COLO829 (cell line): ENCODE measurements around the gene TCF23.
"Not testable (repeated sequence)": the region's sequence is repeated elsewhere in the genome, so short reads cannot be mapped to it uniquely, and the experiment has no call there.

ENCODE experiments used
- DNase-seq: peaks from one replicate; pipeline ENCODE4 v3.0.0; 2012; ENCODE audit warnings: low spot score

Gene TCF23

GRCh38 chr2:27191070-27191829, 42.4 kb downstream of the TCF23 start:
- no peak for DNase-seq

- DNase-seq = no peak
Observed at GRCh38 chr2:27194538-27195354, 45.9 kb downstream of the TCF23 start.

GRCh38 chr2:27195799-27196198, 47.0 kb downstream of the TCF23 start:
- DNase-seq = not testable (repeated sequence)

- not testable (repeated sequence) for DNase-seq
Observed at GRCh38 chr2:27198068-27198467, 49.3 kb downstream of the TCF23 start.

GRCh38 chr2:27198627-27199026, 49.8 kb downstream of the TCF23 start:
- DNase-seq = no peak

GRCh38 chr2:27199241-27199640, 50.4 kb downstream of the TCF23 start:
- DNase-seq = no peak

DNA sequence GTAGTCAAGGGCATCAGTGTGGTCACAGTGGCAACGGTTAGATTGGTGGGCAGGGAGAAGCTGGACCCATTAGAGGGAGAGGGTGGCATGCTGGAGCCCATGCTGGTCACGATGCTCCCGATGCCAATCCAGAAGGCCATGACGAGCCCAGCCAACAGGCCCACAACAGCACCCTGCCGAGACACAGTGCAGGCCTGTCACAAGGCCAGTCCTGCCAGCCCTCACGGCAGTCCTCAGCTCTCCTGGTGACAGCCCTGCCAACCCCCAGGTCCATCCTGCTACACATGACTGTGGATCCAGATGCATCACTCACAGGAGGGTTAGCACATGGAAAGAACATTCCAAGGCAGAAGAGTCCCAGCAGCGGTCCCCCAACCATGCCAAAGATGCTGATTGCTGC, 52.9 kb downstream of the TCF23 start:
- no peak for DNase-seq

- no peak for DNase-seq
Observed at GRCh38 chr2:27202854-27203253, 54.0 kb downstream of the TCF23 start.

DNA sequence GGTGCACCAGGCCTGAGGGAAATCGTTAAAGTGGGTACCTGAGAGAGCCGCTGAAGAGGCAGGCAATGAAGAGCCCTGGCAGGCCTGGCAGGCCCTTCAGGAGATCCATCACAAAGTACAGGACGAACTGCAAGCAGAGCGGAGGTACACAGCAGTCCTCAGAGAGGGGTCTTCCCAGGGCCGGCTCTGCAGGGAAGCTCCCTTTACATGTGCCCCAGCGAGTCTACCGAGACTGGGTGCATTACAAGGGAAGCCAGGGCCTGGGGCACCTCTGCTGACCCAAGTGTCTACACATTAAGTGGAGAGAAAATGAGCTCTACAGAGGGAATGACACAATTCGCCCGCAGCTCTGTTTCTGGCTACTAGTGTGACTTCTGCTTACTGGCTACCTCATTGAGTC, 54.9 kb downstream of the TCF23 start:
- DNase-seq = no peak

GRCh38 chr2:27204566-27204965, 55.8 kb downstream of the TCF23 start:
- no peak for DNase-seq

GRCh38 chr2:27205206-27205605, 56.4 kb downstream of the TCF23 start:
- DNase-seq = no peak

DNA sequence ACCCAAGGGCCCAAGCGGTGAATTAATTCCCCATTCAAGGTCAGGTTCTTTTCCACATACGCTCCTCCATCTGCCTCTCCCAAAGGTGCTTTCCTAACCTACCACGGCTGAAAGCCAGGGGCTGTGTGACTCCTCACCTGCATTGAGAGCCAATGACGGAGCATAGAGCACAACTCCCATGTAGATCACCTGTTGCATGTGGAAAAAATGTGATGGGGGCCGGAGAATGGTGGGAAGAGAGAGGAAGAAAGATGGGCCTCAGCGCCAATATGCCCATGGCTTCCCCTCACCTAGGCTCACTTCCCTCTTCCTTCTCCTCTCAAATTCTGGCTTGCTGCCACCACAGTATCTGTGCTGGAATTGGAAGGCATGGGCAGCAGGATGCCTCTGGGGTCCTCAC, 57.5 kb downstream of the TCF23 start:
- DNase-seq = no peak
